ENCODE data around the gene VDAC1.

DNA sequence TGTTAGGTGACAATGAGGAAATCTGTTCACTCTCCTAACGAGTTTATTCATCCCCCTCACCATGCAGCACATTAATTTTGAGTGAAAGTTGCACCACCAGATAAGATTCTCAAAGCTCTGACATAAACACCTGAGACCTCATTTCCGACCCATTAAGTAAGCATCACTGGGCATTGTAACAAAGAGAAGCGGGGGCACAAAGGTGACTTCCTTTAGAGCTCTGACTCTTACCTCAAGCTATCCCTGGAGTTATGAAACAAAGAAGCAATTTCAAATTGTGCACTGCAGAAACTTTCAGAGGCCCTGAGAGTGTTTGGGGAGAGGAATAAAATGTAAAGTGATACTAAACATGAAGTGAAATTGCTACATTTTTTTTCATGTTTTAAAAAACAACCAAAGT is 65.8 kb downstream of the VDAC1 start:
- TF ChIP-seq, protein P1, sequence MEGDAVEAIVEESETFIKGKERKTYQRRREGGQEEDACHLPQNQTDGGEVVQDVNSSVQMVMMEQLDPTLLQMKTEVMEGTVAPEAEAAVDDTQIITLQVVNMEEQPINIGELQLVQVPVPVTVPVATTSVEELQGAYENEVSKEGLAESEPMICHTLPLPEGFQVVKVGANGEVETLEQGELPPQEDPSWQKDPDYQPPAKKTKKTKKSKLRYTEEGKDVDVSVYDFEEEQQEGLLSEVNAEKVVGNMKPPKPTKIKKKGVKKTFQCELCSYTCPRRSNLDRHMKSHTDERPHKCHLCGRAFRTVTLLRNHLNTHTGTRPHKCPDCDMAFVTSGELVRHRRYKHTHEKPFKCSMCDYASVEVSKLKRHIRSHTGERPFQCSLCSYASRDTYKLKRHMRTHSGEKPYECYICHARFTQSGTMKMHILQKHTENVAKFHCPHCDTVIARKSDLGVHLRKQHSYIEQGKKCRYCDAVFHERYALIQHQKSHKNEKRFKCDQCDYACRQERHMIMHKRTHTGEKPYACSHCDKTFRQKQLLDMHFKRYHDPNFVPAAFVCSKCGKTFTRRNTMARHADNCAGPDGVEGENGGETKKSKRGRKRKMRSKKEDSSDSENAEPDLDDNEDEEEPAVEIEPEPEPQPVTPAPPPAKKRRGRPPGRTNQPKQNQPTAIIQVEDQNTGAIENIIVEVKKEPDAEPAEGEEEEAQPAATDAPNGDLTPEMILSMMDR (IDR thresholded peaks at IDR 0.05; ENCODE audit: control extremely low read depth in 1 of 3, insufficient read depth in 1 of 3, low read depth in 1 of 3, low read length in 3 of 3): no peak
- TF ChIP-seq POLR2AphosphoS5 (IDR thresholded peaks at IDR 0.05; ENCODE audit: low read depth, low read length): no peak
- TF ChIP-seq SIN3A (conservative IDR thresholded peaks at IDR 0.05 in 1 of 2, IDR thresholded peaks at IDR 0.05 in 1 of 2; ENCODE audit: low read depth in 1 of 2, low read length in 2 of 2): no peak
- TF ChIP-seq ZNF274 (IDR thresholded peaks at IDR 0.05; ENCODE audit: borderline replicate concordance, extremely low read depth, low read length): no peak
- TF ChIP-seq CEBPB (IDR thresholded peaks at IDR 0.05; ENCODE audit: low read depth, low read length): no peak
- TF ChIP-seq RFX5 (IDR thresholded peaks at IDR 0.05; ENCODE audit: borderline replicate concordance, low read depth, low read length): no peak
- no peak for TF ChIP-seq GABPA (IDR thresholded peaks at IDR 0.05; ENCODE audit: borderline replicate concordance, insufficient read depth, low read length)
- TF ChIP-seq POLR2A (IDR thresholded peaks at IDR 0.05; ENCODE audit: control extremely low read depth in 1 of 2, low read depth in 2 of 2, low read length in 2 of 2): no peak
- no peak for TF ChIP-seq JUND (IDR thresholded peaks at IDR 0.05; ENCODE audit: low read length)
- TF ChIP-seq EZH2 (IDR thresholded peaks at IDR 0.05; ENCODE audit: low read depth, low read length, severe bottlenecking): no peak
- no peak for TF ChIP-seq RAD21 (IDR thresholded peaks at IDR 0.05 in 1 of 2, conservative IDR thresholded peaks at IDR 0.05 in 1 of 2; ENCODE audit: low read depth in 2 of 2, low read length in 2 of 2)

Data from H1 (cell line).